Cardiac muscle cell (in vitro differentiated cells and primary cell): ENCODE data around the gene CUBN. TPM values are rescaled to one million over a fixed set of nuclear protein-coding genes. Genes with fewer than 3 reads are reported as not detected.

Source experiments
- DNase-seq, 2 donors: peaks; one replicate each; pipeline versions ENCODE4 v3.0.0 to v3.0.0-alpha.2; 2010 to 2017; ENCODE audit warnings: low read depth in 1 of 2, low spot score in 1 of 2
- H3K27ac ChIP-seq: fragments of 200-600 bp; sonication (generic); 2 replicates; pipeline ENCODE4 v1.5.1; 2016
- H3K27me3 ChIP-seq: fragments of 200-600 bp; sonication (generic); 2 replicates; pipeline ENCODE4 v1.6.0; 2016; ENCODE audit warnings: control low read depth
- H3K36me3 ChIP-seq: fragments of 200-600 bp; sonication (generic); 2 replicates; pipeline ENCODE4 v1.5.1; 2016; ENCODE audit warnings: control low read depth
- H3K4me1 ChIP-seq: fragments of 200-600 bp; sonication (generic); 2 replicates; pipeline ENCODE4 v1.8.1; 2017; ENCODE audit warnings: low read depth, mild to moderate bottlenecking, mixed run types
- H3K4me3 ChIP-seq: fragments of 200-600 bp; sonication (generic); 2 replicates; pipeline ENCODE4 v1.5.1; 2016; ENCODE audit warnings: mild to moderate bottlenecking
- H3K9me3 ChIP-seq: fragments of 200-600 bp; sonication (generic); 2 replicates; pipeline ENCODE4 v1.5.1; 2017; ENCODE audit warnings: low read depth, mild to moderate bottlenecking, control low read depth
- CTCF ChIP-seq: IDR thresholded peaks from 2 replicates; pipeline ENCODE4 v1.5.1; 2012; ENCODE audit warnings: low read depth, mild to moderate bottlenecking, low read length
- polyA plus RNA-seq: library from polyadenylated mRNA; unstranded; fragments of >200 nt; fragmentation: Nextera tagmentation; extraction: Ambion mirVana; gene quantifications from 2 replicates; pipeline ENCODE4 v1.2.1, GENCODE V29; 2016
- total RNA-seq: library from RNA; depleted of rRNA; stranded (reverse); fragments of >200 nt; gene quantifications from 2 replicates; pipeline ENCODE4 v1.2.3, GENCODE V29; 2016

The CUBN gene
- total and polyA plus RNA-seq, 2 experiments from 2014 or later, result 0.79 to 2.7 TPM

- no peak for TF ChIP-seq CTCF
- no peak overlapping the region for H3K27ac ChIP-seq
- DNase-seq, result peak in 1 of 2 donors; percentile 82
Measured at GRCh38 chr10:16996530-16996964, 133.1 kb downstream of the CUBN start.

GRCh38 chr10:16995867-16996529 lies 133.6 kb downstream of the CUBN start:
- Histone ChIP-seq H3K27ac (no peak overlapping the region), H3K4me3 (no peak overlapping the region), H3K4me1 (no peaks in the 10 kb centered on the region), H3K27me3 (no peaks in the 10 kb centered on the region), H3K36me3 (no peaks in the 10 kb centered on the region), H3K9me3 (no peaks in the 10 kb centered on the region)
- TF ChIP-seq CTCF, result no peak
- DNase-seq, result peak in 1 of 2 donors; percentile 85

More at GRCh38 chr10:16996530-16996964, 133.1 kb downstream of the CUBN start:
- Histone ChIP-seq H3K4me1 (no peaks in the 10 kb centered on the region), H3K9me3 (no peaks in the 10 kb centered on the region), H3K36me3 (no peaks in the 10 kb centered on the region), H3K4me3 (no peak overlapping the region), H3K27me3 (no peaks in the 10 kb centered on the region)

GRCh38 chr10:16993186-16993585 lies 136.4 kb downstream of the CUBN start:
- H3K4me1 ChIP-seq, result no peaks in the 10 kb centered on the region
- no peaks in the 10 kb centered on the region for H3K36me3 ChIP-seq
- no peak overlapping the region for H3K27ac ChIP-seq
- TF ChIP-seq CTCF, result no peak
- H3K4me3 ChIP-seq, result no peak overlapping the region
- H3K27me3 ChIP-seq, result no peaks in the 10 kb centered on the region
- DNase-seq, result no peak
- H3K9me3 ChIP-seq, result no peaks in the 10 kb centered on the region

- DNase-seq, result peak in 1 of 2 donors; percentile 49
- Histone ChIP-seq H3K36me3 (no peaks in the 10 kb centered on the region), H3K27ac (no peak overlapping the region), H3K4me3 (no peak overlapping the region), H3K27me3 (no peaks in the 10 kb centered on the region), H3K4me1 (no peaks in the 10 kb centered on the region), H3K9me3 (no peaks in the 10 kb centered on the region)
- no peak for TF ChIP-seq CTCF
Measured at GRCh38 chr10:16992611-16993119, 136.9 kb downstream of the CUBN start.

GRCh38 chr10:16991011-16991410 lies 138.6 kb downstream of the CUBN start:
- Histone ChIP-seq H3K27me3 (no peaks in the 10 kb centered on the region), H3K27ac (no peak overlapping the region), H3K4me1 (no peaks in the 10 kb centered on the region), H3K36me3 (no peaks in the 10 kb centered on the region), H3K4me3 (no peak overlapping the region), H3K9me3 (no peaks in the 10 kb centered on the region)
- DNase-seq, result no peak
- TF ChIP-seq CTCF, result no peak
